ENCODE data around the gene FAM193B. TPM values are rescaled to one million over a fixed set of nuclear protein-coding genes. Genes with fewer than 3 reads are reported as not detected.
A peak's percentile ranks its signal among the peaks of the same experiment; 100 is the strongest.
"Not testable (repeated sequence)": the region's sequence is repeated elsewhere in the genome, so short reads cannot be mapped to it uniquely, and the experiment has no call there.

Gene FAM193B
- polyA plus RNA-seq, 2 of the 4 experiments (the other 2 are of a cell fraction): 19.4 to 28.9 TPM

DNA sequence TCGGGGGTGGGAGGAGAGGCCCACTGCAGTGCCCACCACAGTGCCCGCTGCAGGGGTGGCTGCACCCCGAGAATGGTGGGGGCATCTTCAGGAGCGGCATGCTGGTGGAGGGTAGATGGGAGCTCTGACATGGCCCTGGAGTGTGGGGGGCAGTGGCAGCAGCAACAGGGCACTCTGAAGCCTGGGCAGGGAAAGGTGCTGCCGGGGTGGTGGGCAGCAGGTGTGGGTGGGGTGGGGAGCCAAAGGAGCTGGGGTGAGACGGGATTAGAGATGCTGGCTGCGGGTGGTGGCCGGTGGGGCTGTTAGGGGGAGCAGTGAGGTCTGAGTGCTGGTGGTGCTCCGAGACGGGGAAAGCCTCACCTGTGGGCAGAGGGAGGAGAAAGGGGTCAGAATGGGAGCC, 18.0 kb downstream of the FAM193B start (continued):
- TF ChIP-seq TP53 (CRISPR knock-in tag; IDR thresholded peaks at IDR 0.05): no peak
- TF ChIP-seq ZC3H11A (IDR thresholded peaks at IDR 0.05): no peak
- no peak for TF ChIP-seq BHLHE40 (IDR thresholded peaks at IDR 0.05; ENCODE audit: low read depth, low read length)
- no peak for TF ChIP-seq CBX8 (IDR thresholded peaks at IDR 0.05)

GRCh38 chr5:177535125-177535524, 19.2 kb downstream of the FAM193B start:
- H3K27ac ChIP-seq: no peak overlapping the region
- FAIRE-seq (no peak), DNase-seq (ENCODE audit: low read depth in 1 of 2, low spot score in 1 of 2) (no peak), ATAC-seq (no peak)
- H3K4me1 ChIP-seq: peaks cover 26% of the 10 kb centered on the region
- POLR2A ChIA-PET: no interaction called here
- no peak overlapping the region for H3K4me3 ChIP-seq
- H3K4me2 ChIP-seq: no peak overlapping the region
- TF ChIP-seq, protein P1, sequence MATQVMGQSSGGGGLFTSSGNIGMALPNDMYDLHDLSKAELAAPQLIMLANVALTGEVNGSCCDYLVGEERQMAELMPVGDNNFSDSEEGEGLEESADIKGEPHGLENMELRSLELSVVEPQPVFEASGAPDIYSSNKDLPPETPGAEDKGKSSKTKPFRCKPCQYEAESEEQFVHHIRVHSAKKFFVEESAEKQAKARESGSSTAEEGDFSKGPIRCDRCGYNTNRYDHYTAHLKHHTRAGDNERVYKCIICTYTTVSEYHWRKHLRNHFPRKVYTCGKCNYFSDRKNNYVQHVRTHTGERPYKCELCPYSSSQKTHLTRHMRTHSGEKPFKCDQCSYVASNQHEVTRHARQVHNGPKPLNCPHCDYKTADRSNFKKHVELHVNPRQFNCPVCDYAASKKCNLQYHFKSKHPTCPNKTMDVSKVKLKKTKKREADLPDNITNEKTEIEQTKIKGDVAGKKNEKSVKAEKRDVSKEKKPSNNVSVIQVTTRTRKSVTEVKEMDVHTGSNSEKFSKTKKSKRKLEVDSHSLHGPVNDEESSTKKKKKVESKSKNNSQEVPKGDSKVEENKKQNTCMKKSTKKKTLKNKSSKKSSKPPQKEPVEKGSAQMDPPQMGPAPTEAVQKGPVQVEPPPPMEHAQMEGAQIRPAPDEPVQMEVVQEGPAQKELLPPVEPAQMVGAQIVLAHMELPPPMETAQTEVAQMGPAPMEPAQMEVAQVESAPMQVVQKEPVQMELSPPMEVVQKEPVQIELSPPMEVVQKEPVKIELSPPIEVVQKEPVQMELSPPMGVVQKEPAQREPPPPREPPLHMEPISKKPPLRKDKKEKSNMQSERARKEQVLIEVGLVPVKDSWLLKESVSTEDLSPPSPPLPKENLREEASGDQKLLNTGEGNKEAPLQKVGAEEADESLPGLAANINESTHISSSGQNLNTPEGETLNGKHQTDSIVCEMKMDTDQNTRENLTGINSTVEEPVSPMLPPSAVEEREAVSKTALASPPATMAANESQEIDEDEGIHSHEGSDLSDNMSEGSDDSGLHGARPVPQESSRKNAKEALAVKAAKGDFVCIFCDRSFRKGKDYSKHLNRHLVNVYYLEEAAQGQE (IDR thresholded peaks at IDR 0.05): no peak
- TF ChIP-seq MAFK (IDR thresholded peaks at IDR 0.05; ENCODE audit: partially characterized antibody): peak; percentile 21
- no peaks in the 10 kb centered on the region for H3K9me3 ChIP-seq
- CTCF ChIA-PET: interaction anchor here (0.6 to 4.1 kb wide), 5 partner anchors 9 to 80 kb away, joined by 3 to 24 read pairs (median 4); no protein-coding TSS in a partner anchor
- WGBS (ENCODE audit: missing lambda C conversion rate): 94% methylated on average over 7 of the region's 7 CpGs

DNA sequence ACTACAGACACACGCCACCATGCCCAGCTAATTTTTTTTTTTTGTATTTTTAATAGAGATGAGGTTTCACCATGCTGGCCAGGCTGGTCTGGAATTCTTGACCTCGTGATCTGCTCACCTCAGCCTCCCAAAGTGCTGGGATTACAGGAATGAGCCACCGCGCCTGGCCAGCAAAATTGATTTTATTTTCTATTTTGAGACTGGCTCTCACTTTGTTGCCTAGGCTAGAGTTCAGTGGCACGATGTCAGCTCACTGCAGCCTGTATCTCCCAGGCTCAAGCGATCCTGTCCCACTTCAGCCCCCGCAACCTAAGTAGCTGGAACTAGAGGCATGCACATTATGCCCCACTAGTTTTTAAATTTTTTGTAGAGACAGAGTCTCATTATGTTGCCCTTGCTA, 19.9 kb downstream of the FAM193B start:
- not testable (repeated sequence) for ATAC-seq; H3K4me2 ChIP-seq; DNase-seq (ENCODE audit: low read depth in 1 of 2, low spot score in 1 of 2); H3K9me3 ChIP-seq; H3K27ac ChIP-seq; H3K4me3 ChIP-seq; FAIRE-seq
- peaks cover 22% of the 10 kb centered on the region for H3K4me1 ChIP-seq
- CTCF ChIA-PET: interaction anchor here (0.6 to 2.0 kb wide), 7 partner anchors 9 to 79 kb away, joined by 3 to 10 read pairs (median 4); no protein-coding TSS in a partner anchor
- POLR2A ChIA-PET: interaction anchor here (0.7 kb wide), 1 partner anchor 12 kb away, joined by 4 read pairs; no protein-coding TSS in a partner anchor
- WGBS (ENCODE audit: missing lambda C conversion rate): 93% methylated on average over 7 of the region's 7 CpGs

- Histone ChIP-seq H3K4me1 (no peaks in the 10 kb centered on the region), H3K4me3 (no peak overlapping the region), H3K9me3 (no peaks in the 10 kb centered on the region), H3K4me2 (no peak overlapping the region), H3K27ac (no peak overlapping the region)
- TF ChIP-seq TFCP2L1 (CRISPR knock-in tag; IDR thresholded peaks at IDR 0.05): no peak
- no peak for TF ChIP-seq KDM1A (IDR thresholded peaks at IDR 0.05; ENCODE audit: low read depth)
- no peak for TF ChIP-seq PHF8 (IDR thresholded peaks at IDR 0.05; ENCODE audit: borderline replicate concordance, low read depth)
- TF ChIP-seq MAZ (IDR thresholded peaks at IDR 0.05; ENCODE audit: borderline replicate concordance, low read depth, low read length): no peak
- no peak for TF ChIP-seq RCOR1 (IDR thresholded peaks at IDR 0.05; ENCODE audit: low read depth, low read length)
- no peak for TF ChIP-seq ELK1 (IDR thresholded peaks at IDR 0.05; ENCODE audit: low read depth, low read length)
- TF ChIP-seq NPAS2 (CRISPR knock-in tag; IDR thresholded peaks at IDR 0.05; ENCODE audit: borderline replicate concordance): no peak
- TF ChIP-seq GATA3 (IDR thresholded peaks at IDR 0.05; ENCODE audit: borderline replicate concordance): no peak
- TF ChIP-seq, protein P2, sequence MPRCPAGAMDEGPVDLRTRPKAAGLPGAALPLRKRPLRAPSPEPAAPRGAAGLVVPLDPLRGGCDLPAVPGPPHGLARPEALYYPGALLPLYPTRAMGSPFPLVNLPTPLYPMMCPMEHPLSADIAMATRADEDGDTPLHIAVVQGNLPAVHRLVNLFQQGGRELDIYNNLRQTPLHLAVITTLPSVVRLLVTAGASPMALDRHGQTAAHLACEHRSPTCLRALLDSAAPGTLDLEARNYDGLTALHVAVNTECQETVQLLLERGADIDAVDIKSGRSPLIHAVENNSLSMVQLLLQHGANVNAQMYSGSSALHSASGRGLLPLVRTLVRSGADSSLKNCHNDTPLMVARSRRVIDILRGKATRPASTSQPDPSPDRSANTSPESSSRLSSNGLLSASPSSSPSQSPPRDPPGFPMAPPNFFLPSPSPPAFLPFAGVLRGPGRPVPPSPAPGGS (IDR thresholded peaks at IDR 0.05): no peak
- no peak for TF ChIP-seq EHMT2 (IDR thresholded peaks at IDR 0.05; ENCODE audit: low read depth)
- TF ChIP-seq HEYL (CRISPR knock-in tag; IDR thresholded peaks at IDR 0.05): no peak
- no peak for TF ChIP-seq CHD2 (IDR thresholded peaks at IDR 0.05; ENCODE audit: low read length, partially characterized antibody)
- no peak for TF ChIP-seq NR3C1 (IDR thresholded peaks at IDR 0.05)
- no peak for TF ChIP-seq RAD21 (conservative IDR thresholded peaks at IDR 0.05 in 1 of 2, IDR thresholded peaks at IDR 0.05 in 1 of 2)
- no peak for TF ChIP-seq JUN (IDR thresholded peaks at IDR 0.05)
- TF ChIP-seq USF2 (IDR thresholded peaks at IDR 0.05): no peak
- TF ChIP-seq FOSL2 (IDR thresholded peaks at IDR 0.05): no peak
- no peak for TF ChIP-seq FOSL2 (CRISPR knock-in tag; IDR thresholded peaks at IDR 0.05)
- TF ChIP-seq ESRRA (IDR thresholded peaks at IDR 0.05; ENCODE audit: borderline replicate concordance, low read length): no peak
- TF ChIP-seq EHF (CRISPR knock-in tag; IDR thresholded peaks at IDR 0.05): no peak
- ChIA-PET CTCF (interaction anchor here (1.1 to 3.8 kb wide), 3 partner anchors 14 to 35 kb away, joined by 3 to 18 read pairs (median 3); no protein-coding TSS in a partner anchor), POLR2A (no interaction called here)
- no peak for FAIRE-seq
- no peak for DNase-seq (ENCODE audit: low read depth in 1 of 2, low spot score in 1 of 2)
- ATAC-seq: no peak
- 92% methylated on average over 25 of the region's 27 CpGs for WGBS (ENCODE audit: missing lambda C conversion rate)
These were observed 23.0 kb downstream of the FAM193B start for GRCh38 chr5:177531209-177531940.

Data from A549 (cell line).